GM23338 (cell line): ENCODE data around the gene MIGA1. TPM values are rescaled to one million over a fixed set of nuclear protein-coding genes. Genes with fewer than 3 reads are reported as not detected.

Experiments
- ATAC-seq: fragments of 200-7000 bp; cut with Tn5 transposase; 3 replicates; pipeline ENCODE4 v1.9.1; 2020
- DNase-seq: peaks from one replicate; pipeline ENCODE4 v3.0.0-alpha.2; 2015; ENCODE audit warnings: low spot score
- H2AFZ ChIP-seq: fragments of 200-600 bp; sonication (generic); 2 replicates; pipeline ENCODE4 v1.8.0; 2016; ENCODE audit warnings: antibody characterized with exemption, mild to moderate bottlenecking, moderate library complexity
- H3F3A ChIP-seq: fragments of 200-600 bp; sonication (generic); replicated peaks from 2 replicates; pipeline ENCODE4 v1.8.0; 2017; ENCODE audit warnings: antibody characterized with exemption, mixed run types, low read depth
- H3K27ac ChIP-seq: fragments of 200-600 bp; sonication (generic); 2 replicates; pipeline ENCODE4 v1.6.1; 2016; ENCODE audit warnings: low read depth
- H3K27me3 ChIP-seq: fragments of 200-600 bp; sonication (generic); 2 replicates; pipeline ENCODE4 v1.8.0; 2016; ENCODE audit warnings: mild to moderate bottlenecking, mixed run types, moderate library complexity; ENCODE audit not compliant: insufficient read depth
- H3K36me3 ChIP-seq: fragments of 200-600 bp; sonication (generic); 2 replicates; pipeline ENCODE4 v1.8.0; 2016; ENCODE audit warnings: mild to moderate bottlenecking; ENCODE audit not compliant: insufficient read depth
- H3K4me1 ChIP-seq: fragments of 200-600 bp; sonication (generic); 2 replicates; pipeline ENCODE4 v1.8.0; 2016; ENCODE audit warnings: mild to moderate bottlenecking, moderate library complexity; ENCODE audit not compliant: insufficient read depth
- H3K4me2 ChIP-seq: fragments of 200-600 bp; sonication (generic); 2 replicates; pipeline ENCODE4 v1.7.1; 2017; ENCODE audit warnings: mixed run types
- H3K4me3 ChIP-seq: fragments of 200-600 bp; sonication (generic); 2 replicates; pipeline ENCODE4 v1.6.1; 2016; ENCODE audit warnings: mixed run types
- H3K79me2 ChIP-seq: fragments of 200-600 bp; sonication (generic); replicated peaks from 2 replicates; pipeline ENCODE4 v1.8.0; 2017; ENCODE audit warnings: mild to moderate bottlenecking; ENCODE audit not compliant: insufficient read depth
- H3K9me2 ChIP-seq: fragments of 200-600 bp; sonication (generic); 2 replicates; pipeline ENCODE4 v1.8.0; 2017; ENCODE audit not compliant: insufficient read depth
- H4K20me1 ChIP-seq: fragments of 200-600 bp; sonication (generic); replicated peaks from 2 replicates; pipeline ENCODE4 v1.8.0; 2017; ENCODE audit warnings: mild to moderate bottlenecking; ENCODE audit not compliant: insufficient read depth
- H3K27ac Mint-ChIP-seq: 2 replicates; pipeline ENCODE4 v1.8.0; 2020; ENCODE audit warnings: inconsistent platforms, mild to moderate bottlenecking, moderate library complexity, mixed read lengths
- H3K27me3 Mint-ChIP-seq: 3 replicates; pipeline ENCODE4 v1.8.0; 2022; ENCODE audit warnings: low read depth, mild to moderate bottlenecking, moderate library complexity, mixed read lengths, inconsistent platforms; ENCODE audit not compliant: insufficient read depth, poor library complexity
- H3K36me3 Mint-ChIP-seq: 3 replicates; pipeline ENCODE4 v1.8.0; 2021; ENCODE audit warnings: low read depth, mild to moderate bottlenecking, inconsistent platforms, moderate library complexity, mixed read lengths
- H3K4me1 Mint-ChIP-seq: 3 replicates; pipeline ENCODE4 v1.8.0; 2020; ENCODE audit warnings: mild to moderate bottlenecking, inconsistent platforms, mixed read lengths
- H3K4me3 Mint-ChIP-seq: 3 replicates; pipeline ENCODE4 v1.8.0; 2021; ENCODE audit warnings: moderate library complexity, mild to moderate bottlenecking, inconsistent platforms, mixed read lengths
- H3K9me3 Mint-ChIP-seq: 3 replicates; pipeline ENCODE4 v1.8.0; 2020; ENCODE audit warnings: moderate library complexity, mild to moderate bottlenecking, inconsistent platforms, mixed read lengths
- EZH2phosphoT487 ChIP-seq: fragments of 200-600 bp; sonication (generic); IDR thresholded peaks from one replicate; pipeline ENCODE4 v1.8.1; 2018; ENCODE audit warnings: antibody characterized with exemption; ENCODE audit not compliant: unreplicated experiment
- NANOG ChIP-seq: IDR thresholded peaks from 2 replicates; pipeline ENCODE4 v1.6.1; 2016; ENCODE audit warnings: antibody characterized with exemption, borderline replicate concordance
- ZNF331 ChIP-seq: fragments of 250-450 bp; sonication (Bioruptor Pico); IDR thresholded peaks from 2 replicates; pipeline ENCODE4 v1.5.0; 2020; ENCODE audit warnings: low read depth, mild to moderate bottlenecking, moderate library complexity
- polyA plus RNA-seq: library from polyadenylated mRNA; unstranded; fragments of >200 nt; fragmentation: Nextera tagmentation; extraction: Ambion mirVana; gene quantifications from 2 replicates; pipeline ENCODE4 v1.2.1, GENCODE V29; 2016
- total RNA-seq: library from RNA; depleted of rRNA; stranded (reverse); fragments of >200 nt; shearing (Covaris generic); gene quantifications from 2 replicates; pipeline ENCODE4 v1.2.3, GENCODE V29; 2014
- TF ChIP-seq, protein P1 (sequence below): IDR thresholded peaks from one replicate; pipeline ENCODE4 v1.6.1; 2018; ENCODE audit warnings: antibody characterized with exemption; ENCODE audit not compliant: unreplicated experiment
- TF ChIP-seq, protein P2 (sequence below): fragments of 250-450 bp; sonication (Bioruptor Pico); IDR thresholded peaks from 2 replicates; pipeline ENCODE4 v1.5.0; 2020; ENCODE audit warnings: mild to moderate bottlenecking, moderate library complexity

Gene MIGA1
- total and polyA plus RNA-seq, 2 experiments from 2014 or later = 3.4 to 7.5 TPM

DNA sequence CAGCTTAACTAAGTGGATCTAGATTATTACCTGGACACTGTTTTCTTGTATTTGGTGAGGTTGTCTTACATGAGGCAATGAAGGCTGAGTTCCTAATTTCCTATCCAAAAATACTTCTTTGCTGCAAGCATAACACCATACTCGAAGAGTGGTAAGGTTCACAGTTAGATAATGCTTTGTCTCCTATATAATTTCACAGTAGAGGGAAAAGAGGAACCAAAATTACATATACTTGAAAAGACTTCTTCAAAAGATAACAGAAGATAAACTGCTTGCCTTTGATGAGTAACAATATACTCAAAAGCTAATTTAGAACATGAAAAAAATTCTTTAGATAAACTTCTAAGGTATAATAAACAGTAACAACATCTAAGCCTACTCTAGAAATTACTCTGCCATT, 40.2 kb upstream of the MIGA1 start:
- ATAC-seq (no peak), DNase-seq (no peak)
- Histone ChIP-seq H3K4me2 (no peak overlapping the region), H3K27ac (no peak overlapping the region), H2AFZ (no peak overlapping the region), H3K27me3 (no peaks in the 10 kb centered on the region), H3K79me2 (peaks cover 19% of the 10 kb centered on the region), H3K9me2 (no peaks in the 10 kb centered on the region), H4K20me1 (0 out of 2 replicates have a peak, but pooled peaks cover 5% of the 10 kb centered on the region), H3F3A (no peaks in the 10 kb centered on the region), H3K36me3 (peaks cover 7% of the 10 kb centered on the region; the same call in 1 of the 2 replicates), H3K4me1 (no peaks in the 10 kb centered on the region), H3K4me3 (no peak overlapping the region)
- Mint-ChIP-seq H3K27ac (no peak overlapping the region), H3K36me3 (peaks cover 24% of the 10 kb centered on the region), H3K27me3 (peaks cover 1% of the 10 kb centered on the region), H3K4me3 (no peak overlapping the region), H3K4me1 (no peaks in the 10 kb centered on the region), H3K9me3 (no peaks in the 10 kb centered on the region)
- TF ChIP-seq, protein P1, sequence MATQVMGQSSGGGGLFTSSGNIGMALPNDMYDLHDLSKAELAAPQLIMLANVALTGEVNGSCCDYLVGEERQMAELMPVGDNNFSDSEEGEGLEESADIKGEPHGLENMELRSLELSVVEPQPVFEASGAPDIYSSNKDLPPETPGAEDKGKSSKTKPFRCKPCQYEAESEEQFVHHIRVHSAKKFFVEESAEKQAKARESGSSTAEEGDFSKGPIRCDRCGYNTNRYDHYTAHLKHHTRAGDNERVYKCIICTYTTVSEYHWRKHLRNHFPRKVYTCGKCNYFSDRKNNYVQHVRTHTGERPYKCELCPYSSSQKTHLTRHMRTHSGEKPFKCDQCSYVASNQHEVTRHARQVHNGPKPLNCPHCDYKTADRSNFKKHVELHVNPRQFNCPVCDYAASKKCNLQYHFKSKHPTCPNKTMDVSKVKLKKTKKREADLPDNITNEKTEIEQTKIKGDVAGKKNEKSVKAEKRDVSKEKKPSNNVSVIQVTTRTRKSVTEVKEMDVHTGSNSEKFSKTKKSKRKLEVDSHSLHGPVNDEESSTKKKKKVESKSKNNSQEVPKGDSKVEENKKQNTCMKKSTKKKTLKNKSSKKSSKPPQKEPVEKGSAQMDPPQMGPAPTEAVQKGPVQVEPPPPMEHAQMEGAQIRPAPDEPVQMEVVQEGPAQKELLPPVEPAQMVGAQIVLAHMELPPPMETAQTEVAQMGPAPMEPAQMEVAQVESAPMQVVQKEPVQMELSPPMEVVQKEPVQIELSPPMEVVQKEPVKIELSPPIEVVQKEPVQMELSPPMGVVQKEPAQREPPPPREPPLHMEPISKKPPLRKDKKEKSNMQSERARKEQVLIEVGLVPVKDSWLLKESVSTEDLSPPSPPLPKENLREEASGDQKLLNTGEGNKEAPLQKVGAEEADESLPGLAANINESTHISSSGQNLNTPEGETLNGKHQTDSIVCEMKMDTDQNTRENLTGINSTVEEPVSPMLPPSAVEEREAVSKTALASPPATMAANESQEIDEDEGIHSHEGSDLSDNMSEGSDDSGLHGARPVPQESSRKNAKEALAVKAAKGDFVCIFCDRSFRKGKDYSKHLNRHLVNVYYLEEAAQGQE = no peak
- TF ChIP-seq ZNF331 (CRISPR knock-in tag) (no peak), NANOG (no peak), EZH2phosphoT487 (no peak)
- TF ChIP-seq, protein P2, sequence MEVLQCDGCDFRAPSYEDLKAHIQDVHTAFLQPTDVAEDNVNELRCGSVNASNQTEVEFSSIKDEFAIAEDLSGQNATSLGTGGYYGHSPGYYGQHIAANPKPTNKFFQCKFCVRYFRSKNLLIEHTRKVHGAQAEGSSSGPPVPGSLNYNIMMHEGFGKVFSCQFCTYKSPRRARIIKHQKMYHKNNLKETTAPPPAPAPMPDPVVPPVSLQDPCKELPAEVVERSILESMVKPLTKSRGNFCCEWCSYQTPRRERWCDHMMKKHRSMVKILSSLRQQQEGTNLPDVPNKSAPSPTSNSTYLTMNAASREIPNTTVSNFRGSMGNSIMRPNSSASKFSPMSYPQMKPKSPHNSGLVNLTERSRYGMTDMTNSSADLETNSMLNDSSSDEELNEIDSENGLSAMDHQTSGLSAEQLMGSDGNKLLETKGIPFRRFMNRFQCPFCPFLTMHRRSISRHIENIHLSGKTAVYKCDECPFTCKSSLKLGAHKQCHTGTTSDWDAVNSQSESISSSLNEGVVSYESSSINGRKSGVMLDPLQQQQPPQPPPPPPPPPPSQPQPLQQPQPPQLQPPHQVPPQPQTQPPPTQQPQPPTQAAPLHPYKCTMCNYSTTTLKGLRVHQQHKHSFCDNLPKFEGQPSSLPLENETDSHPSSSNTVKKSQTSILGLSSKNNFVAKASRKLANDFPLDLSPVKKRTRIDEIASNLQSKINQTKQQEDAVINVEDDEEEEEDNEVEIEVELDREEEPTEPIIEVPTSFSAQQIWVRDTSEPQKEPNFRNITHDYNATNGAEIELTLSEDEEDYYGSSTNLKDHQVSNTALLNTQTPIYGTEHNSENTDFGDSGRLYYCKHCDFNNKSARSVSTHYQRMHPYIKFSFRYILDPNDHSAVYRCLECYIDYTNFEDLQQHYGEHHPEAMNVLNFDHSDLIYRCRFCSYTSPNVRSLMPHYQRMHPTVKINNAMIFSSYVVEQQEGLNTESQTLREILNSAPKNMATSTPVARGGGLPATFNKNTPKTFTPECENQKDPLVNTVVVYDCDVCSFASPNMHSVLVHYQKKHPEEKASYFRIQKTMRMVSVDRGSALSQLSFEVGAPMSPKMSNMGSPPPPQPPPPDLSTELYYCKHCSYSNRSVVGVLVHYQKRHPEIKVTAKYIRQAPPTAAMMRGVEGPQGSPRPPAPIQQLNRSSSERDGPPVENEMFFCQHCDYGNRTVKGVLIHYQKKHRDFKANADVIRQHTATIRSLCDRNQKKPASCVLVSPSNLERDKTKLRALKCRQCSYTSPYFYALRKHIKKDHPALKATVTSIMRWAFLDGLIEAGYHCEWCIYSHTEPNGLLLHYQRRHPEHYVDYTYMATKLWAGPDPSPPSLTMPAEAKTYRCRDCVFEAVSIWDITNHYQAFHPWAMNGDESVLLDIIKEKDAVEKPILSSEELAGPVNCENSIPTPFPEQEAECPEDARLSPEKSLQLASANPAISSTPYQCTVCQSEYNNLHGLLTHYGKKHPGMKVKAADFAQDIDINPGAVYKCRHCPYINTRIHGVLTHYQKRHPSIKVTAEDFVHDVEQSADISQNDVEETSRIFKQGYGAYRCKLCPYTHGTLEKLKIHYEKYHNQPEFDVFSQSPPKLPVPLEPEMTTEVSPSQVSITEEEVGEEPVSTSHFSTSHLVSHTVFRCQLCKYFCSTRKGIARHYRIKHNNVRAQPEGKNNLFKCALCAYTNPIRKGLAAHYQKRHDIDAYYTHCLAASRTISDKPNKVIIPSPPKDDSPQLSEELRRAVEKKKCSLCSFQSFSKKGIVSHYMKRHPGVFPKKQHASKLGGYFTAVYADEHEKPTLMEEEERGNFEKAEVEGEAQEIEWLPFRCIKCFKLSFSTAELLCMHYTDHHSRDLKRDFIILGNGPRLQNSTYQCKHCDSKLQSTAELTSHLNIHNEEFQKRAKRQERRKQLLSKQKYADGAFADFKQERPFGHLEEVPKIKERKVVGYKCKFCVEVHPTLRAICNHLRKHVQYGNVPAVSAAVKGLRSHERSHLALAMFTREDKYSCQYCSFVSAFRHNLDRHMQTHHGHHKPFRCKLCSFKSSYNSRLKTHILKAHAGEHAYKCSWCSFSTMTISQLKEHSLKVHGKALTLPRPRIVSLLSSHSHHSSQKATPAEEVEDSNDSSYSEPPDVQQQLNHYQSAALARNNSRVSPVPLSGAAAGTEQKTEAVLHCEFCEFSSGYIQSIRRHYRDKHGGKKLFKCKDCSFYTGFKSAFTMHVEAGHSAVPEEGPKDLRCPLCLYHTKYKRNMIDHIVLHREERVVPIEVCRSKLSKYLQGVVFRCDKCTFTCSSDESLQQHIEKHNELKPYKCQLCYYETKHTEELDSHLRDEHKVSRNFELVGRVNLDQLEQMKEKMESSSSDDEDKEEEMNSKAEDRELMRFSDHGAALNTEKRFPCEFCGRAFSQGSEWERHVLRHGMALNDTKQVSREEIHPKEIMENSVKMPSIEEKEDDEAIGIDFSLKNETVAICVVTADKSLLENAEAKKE (CRISPR knock-in tag) = no peak
